Aorta (tissue), 5 donors: Measurements from ENCODE around the gene KLHL15. TPM values are rescaled to one million over a fixed set of nuclear protein-coding genes. Genes with fewer than 3 reads are reported as not detected.

Source experiments
- ATAC-seq: fragments of 200-7000 bp; cut with Tn5 transposase; one replicate; pipeline ENCODE4 v1.9.1; 2022; ENCODE audit warnings: moderate library complexity; ENCODE audit not compliant: low FRiP score
- DNase-seq, 2 donors: peaks; one replicate each; pipeline ENCODE4 v3.0.0-alpha.2; 2020
- H3K27ac ChIP-seq, 2 donors: one replicate each; pipeline ENCODE4 v1.5.1; 2013; ENCODE audit warnings: low read length in 2 of 2, mild to moderate bottlenecking in 2 of 2, moderate library complexity in 2 of 2, control low read depth in 1 of 2, inconsistent platforms in 1 of 2, low read depth in 1 of 2
- H3K27me3 ChIP-seq, 2 donors: one replicate each; pipeline ENCODE4 v1.6.1; 2013; ENCODE audit warnings: control low read depth in 1 of 2, low read length in 1 of 2, mild to moderate bottlenecking in 1 of 2, moderate library complexity in 1 of 2; ENCODE audit not compliant: insufficient read depth in 2 of 2, control insufficient read depth in 1 of 2
- H3K36me3 ChIP-seq, 2 donors: one replicate each; pipeline ENCODE4 v1.6.1; 2013; ENCODE audit warnings: control low read depth in 1 of 2, low read length in 1 of 2, mild to moderate bottlenecking in 1 of 2; ENCODE audit not compliant: insufficient read depth in 2 of 2, control insufficient read depth in 1 of 2
- H3K4me1 ChIP-seq, 2 donors: one replicate each; pipeline ENCODE4 v1.6.1; 2013; ENCODE audit warnings: low read length in 2 of 2, control low read depth in 1 of 2, mild to moderate bottlenecking in 1 of 2, moderate library complexity in 1 of 2; ENCODE audit not compliant: insufficient read depth in 2 of 2, control insufficient read depth in 1 of 2
- H3K4me3 ChIP-seq, 2 donors: one replicate each; pipeline ENCODE4 v1.5.1; 2013; ENCODE audit warnings: low read length in 2 of 2, control low read depth in 1 of 2, mild to moderate bottlenecking in 1 of 2
- H3K9me3 ChIP-seq: one replicate; pipeline ENCODE4 v1.6.1; 2013; ENCODE audit warnings: mild to moderate bottlenecking, low read length; ENCODE audit not compliant: control insufficient read depth
- WGBS, 2 donors: extraction: QIAGEN DNeasy Blood & Tissue Kit; methylation state at CpG; one replicate each; pipeline ENCODE4 v1.1.7; 2013; 5-methylcytosine and 5-hydroxymethylcytosine counted together
- intact Hi-C, 2 donors: fragments of 100-400 bp; cut with DNase I; formaldehyde crosslinking; loops; one replicate each; pipeline versions ENCODE4 v1.14.2 to v1.15.0; 2022
- polyA plus RNA-seq, 2 donors: library from polyadenylated mRNA; stranded (reverse); fragments of 200-250 nt; gene quantifications; one replicate each; pipeline ENCODE4 v1.2.3, GENCODE V29; 2013
- total RNA-seq, 2 donors: library from RNA; stranded (reverse); fragmentation: NEBNext Ultra II Directional; extraction: Animal tissue kit (Norgen Biotek cat#: 25700); gene quantifications; one replicate each; pipeline ENCODE4 v1.2.1, GENCODE V29; 2021
- donor health status: healthy with polysubstance abuse.
- donor health status: Bipolar disorder and iron deficiency.
- donor health status: DM: no; HTN: no; CAD: no.
- donor health status: DM: no; HTN: no; CAD: no.
- donor health status: DM: yes; HTN: yes; CAD: no.

The KLHL15 gene
- total and polyA plus RNA-seq, 4 donors, result 1.1 to 9.0 (median 3.9) TPM

GRCh38 chrX:23953908-23954269, 73.1 kb downstream of the KLHL15 start:
- Histone ChIP-seq H3K4me1 (peaks cover 0 to 3% of the 10 kb centered on the region in 2 donors), H3K27me3 (no peaks in the 10 kb centered on the region), H3K27ac (no peak overlapping the region), H3K4me3 (no peak overlapping the region), H3K36me3 (no peaks in the 10 kb centered on the region), H3K9me3 (no peaks in the 10 kb centered on the region)
- no peak for DNase-seq
- WGBS, 2 donors, result 92 to 93% methylated on average over 11 of the region's 11 CpGs
- no peak for ATAC-seq
- intact Hi-C loops, result no loop called here

- DNase-seq (no peak), ATAC-seq (no peak)
- Histone ChIP-seq H3K36me3 (no peaks in the 10 kb centered on the region), H3K27me3 (no peaks in the 10 kb centered on the region), H3K4me3 (no peak overlapping the region), H3K27ac (no peak overlapping the region), H3K4me1 (peaks cover 0 to 3% of the 10 kb centered on the region in 2 donors), H3K9me3 (no peaks in the 10 kb centered on the region)
- intact Hi-C loops, result no loop called here
- WGBS, 2 donors, result 19 to 34% methylated on average over 9 of the region's 9 CpGs
These were observed 73.7 kb downstream of the KLHL15 start for GRCh38 chrX:23952984-23953907.

GRCh38 chrX:23952391-23952790, 74.6 kb downstream of the KLHL15 start:
- Histone ChIP-seq H3K4me1 (peaks cover 0 to 3% of the 10 kb centered on the region in 2 donors), H3K4me3 (no peak overlapping the region), H3K27me3 (no peaks in the 10 kb centered on the region), H3K9me3 (no peaks in the 10 kb centered on the region), H3K36me3 (no peaks in the 10 kb centered on the region), H3K27ac (no peak overlapping the region)
- DNase-seq (no peak), ATAC-seq (no peak)
- intact Hi-C loops, result no loop called here
- WGBS, 2 donors, result 66 to 84% methylated on average over 3 of the region's 3 CpGs

- Histone ChIP-seq H3K27me3 (no peaks in the 10 kb centered on the region), H3K4me1 (no peaks in the 10 kb centered on the region), H3K27ac (no peak overlapping the region), H3K9me3 (no peaks in the 10 kb centered on the region), H3K4me3 (no peak overlapping the region), H3K36me3 (no peaks in the 10 kb centered on the region)
- WGBS, 2 donors, result 88 to 100% methylated on average over 1 of the region's 1 CpG
- no peak for ATAC-seq
- intact Hi-C loops, result no loop called here
- no peak for DNase-seq
These were observed 81.8 kb downstream of the KLHL15 start for GRCh38 chrX:23945206-23945605.

GRCh38 chrX:23944234-23944633, 82.8 kb downstream of the KLHL15 start:
- DNase-seq (no peak), ATAC-seq (no peak)
- no peaks in the 10 kb centered on the region for H3K36me3 ChIP-seq
- H3K4me1 ChIP-seq, result no peaks in the 10 kb centered on the region
- intact Hi-C loops, result no loop called here
- H3K4me3 ChIP-seq, result no peak overlapping the region
- H3K9me3 ChIP-seq, result no peaks in the 10 kb centered on the region
- no peaks in the 10 kb centered on the region for H3K27me3 ChIP-seq
- WGBS, 2 donors, result 41 to 73% methylated on average over 1 of the region's 1 CpG
- no peak overlapping the region for H3K27ac ChIP-seq

GRCh38 chrX:23939203-23939602, 87.8 kb downstream of the KLHL15 start:
- no peak for ATAC-seq
- Histone ChIP-seq H3K4me3 (no peak overlapping the region), H3K4me1 (no peaks in the 10 kb centered on the region), H3K27ac (no peak overlapping the region), H3K27me3 (no peaks in the 10 kb centered on the region), H3K36me3 (no peaks in the 10 kb centered on the region), H3K9me3 (no peaks in the 10 kb centered on the region)
- DNase-seq, result no peak
- 63 to 77% methylated on average over 1 of the region's 1 CpG for WGBS, 2 donors
- intact Hi-C loops, result no loop called here

- no peaks in the 10 kb centered on the region for H3K36me3 ChIP-seq
- no peaks in the 10 kb centered on the region for H3K27me3 ChIP-seq
- DNase-seq (no peak), ATAC-seq (no peak)
- no peaks in the 10 kb centered on the region for H3K4me1 ChIP-seq
- intact Hi-C loops, result no loop called here
- no peaks in the 10 kb centered on the region for H3K9me3 ChIP-seq
- H3K4me3 ChIP-seq, result no peak overlapping the region
- no peak overlapping the region for H3K27ac ChIP-seq
- WGBS, 2 donors, result 14 to 25% methylated on average over 1 of the region's 1 CpG
These were observed 88.3 kb downstream of the KLHL15 start for GRCh38 chrX:23938690-23939089.

GRCh38 chrX:23937100-23937499, 89.9 kb downstream of the KLHL15 start:
- 59 to 69% methylated on average over 4 of the region's 4 CpGs for WGBS, 2 donors
- H3K9me3 ChIP-seq, result no peaks in the 10 kb centered on the region
- DNase-seq (no peak), ATAC-seq (no peak)
- H3K4me3 ChIP-seq, result no peak overlapping the region
- H3K4me1 ChIP-seq, result no peaks in the 10 kb centered on the region
- no peaks in the 10 kb centered on the region for H3K36me3 ChIP-seq
- no peak overlapping the region for H3K27ac ChIP-seq
- no peaks in the 10 kb centered on the region for H3K27me3 ChIP-seq
- intact Hi-C loops, result no loop called here

- Histone ChIP-seq H3K4me1 (no peaks in the 10 kb centered on the region), H3K27ac (no peak overlapping the region), H3K27me3 (no peaks in the 10 kb centered on the region), H3K36me3 (no peaks in the 10 kb centered on the region), H3K4me3 (no peak overlapping the region), H3K9me3 (no peaks in the 10 kb centered on the region)
- DNase-seq, result no peak
- whole genome bisulfite sequencing, 2 donors, result 8 to 22% methylated on average over 1 of the region's 1 CpG
- intact Hi-C loops, result no loop called here
- ATAC-seq, result no peak
These were observed 90.8 kb downstream of the KLHL15 start for GRCh38 chrX:23936180-23936579.
